GM18868 (cell line): ENCODE data around the gene FASLG.

Source experiments
- ATAC-seq: cut with Tn5 transposase; IDR thresholded peaks from one replicate; pipeline ENCODE4 v1.9.1; 2021; ENCODE audit warnings: mild to moderate bottlenecking, moderate library complexity; ENCODE audit not compliant: unreplicated experiment

The FASLG gene

DNA sequence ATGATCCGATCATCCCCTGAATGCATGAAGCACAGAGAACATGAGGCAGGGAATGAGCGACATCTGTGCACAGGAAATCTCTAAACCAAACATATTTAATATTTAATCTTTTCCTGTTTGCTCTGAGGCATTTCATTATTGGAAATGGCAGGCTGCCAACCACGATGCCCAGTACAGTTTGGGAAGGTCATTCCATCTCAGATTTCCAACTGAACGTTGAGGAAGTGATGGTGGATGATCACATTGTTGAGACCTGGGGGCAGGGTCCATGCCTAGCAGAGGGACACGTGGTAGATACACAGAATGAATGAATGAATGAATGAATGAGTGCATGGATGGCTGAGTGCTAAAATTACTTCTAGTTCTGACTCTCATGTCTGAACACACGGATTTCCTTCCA is 15.9 kb upstream of the FASLG start:
- ATAC-seq: no peak

DNA sequence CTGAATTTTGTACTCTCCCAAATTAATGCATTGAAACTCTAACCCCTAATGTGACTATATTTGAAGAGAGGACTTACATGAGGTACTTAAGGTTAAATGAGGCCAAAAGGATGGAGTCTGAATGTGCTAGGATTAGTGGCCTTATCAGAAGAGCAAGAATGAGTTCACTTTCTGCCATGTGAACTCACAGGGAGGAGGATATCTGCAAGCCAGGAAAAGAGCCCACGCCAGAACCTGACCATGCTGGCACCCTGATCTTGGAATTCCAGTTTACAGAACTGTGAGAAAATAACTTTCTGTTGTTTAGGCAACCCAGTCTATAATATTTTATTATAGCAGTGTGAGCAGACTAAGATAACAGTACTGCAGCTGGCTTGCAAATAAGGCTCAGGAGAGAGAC is 12.2 kb upstream of the FASLG start:
- no peak for ATAC-seq

DNA sequence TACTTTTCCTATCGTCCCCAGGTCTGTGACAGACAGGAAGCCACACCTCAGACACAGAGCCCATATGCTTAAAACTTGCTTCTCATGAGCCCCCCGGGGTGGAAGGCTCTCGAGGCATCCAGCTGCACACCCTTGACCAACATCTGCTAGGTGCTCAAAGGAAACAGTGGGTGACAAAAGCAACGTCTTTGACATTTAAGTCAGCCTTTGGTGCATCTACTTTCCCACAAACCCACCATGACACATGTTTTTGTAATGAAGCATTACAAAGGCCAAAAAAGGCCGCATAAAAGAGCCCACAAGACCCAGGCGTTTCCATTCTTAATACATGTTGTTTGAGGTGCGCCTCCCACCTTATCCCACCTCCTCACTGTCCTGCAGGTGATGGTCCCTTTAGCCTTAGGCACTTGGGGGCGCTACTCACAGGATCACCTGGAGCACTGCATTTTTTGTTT is 11.8 kb upstream of the FASLG start:
- ATAC-seq: no peak

DNA sequence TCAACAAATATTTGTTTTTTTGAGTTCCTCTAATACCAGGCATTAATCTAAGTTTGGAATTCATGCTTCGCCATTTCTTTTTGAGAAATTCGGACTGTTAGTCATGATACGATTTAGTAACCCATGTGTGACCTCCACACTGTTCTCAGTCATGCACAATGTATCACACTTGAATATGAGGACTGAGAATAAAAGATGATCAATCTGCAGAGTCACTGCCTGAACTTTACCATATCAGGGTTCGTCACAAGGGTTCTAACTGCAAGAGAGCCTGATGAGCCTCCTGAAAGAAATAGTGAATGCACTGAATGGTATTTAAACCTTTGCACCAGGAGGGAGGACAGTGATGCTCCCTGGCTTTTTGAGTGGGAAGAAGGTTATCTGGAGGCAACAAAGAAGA is 10.9 kb upstream of the FASLG start:
- no peak for ATAC-seq

DNA sequence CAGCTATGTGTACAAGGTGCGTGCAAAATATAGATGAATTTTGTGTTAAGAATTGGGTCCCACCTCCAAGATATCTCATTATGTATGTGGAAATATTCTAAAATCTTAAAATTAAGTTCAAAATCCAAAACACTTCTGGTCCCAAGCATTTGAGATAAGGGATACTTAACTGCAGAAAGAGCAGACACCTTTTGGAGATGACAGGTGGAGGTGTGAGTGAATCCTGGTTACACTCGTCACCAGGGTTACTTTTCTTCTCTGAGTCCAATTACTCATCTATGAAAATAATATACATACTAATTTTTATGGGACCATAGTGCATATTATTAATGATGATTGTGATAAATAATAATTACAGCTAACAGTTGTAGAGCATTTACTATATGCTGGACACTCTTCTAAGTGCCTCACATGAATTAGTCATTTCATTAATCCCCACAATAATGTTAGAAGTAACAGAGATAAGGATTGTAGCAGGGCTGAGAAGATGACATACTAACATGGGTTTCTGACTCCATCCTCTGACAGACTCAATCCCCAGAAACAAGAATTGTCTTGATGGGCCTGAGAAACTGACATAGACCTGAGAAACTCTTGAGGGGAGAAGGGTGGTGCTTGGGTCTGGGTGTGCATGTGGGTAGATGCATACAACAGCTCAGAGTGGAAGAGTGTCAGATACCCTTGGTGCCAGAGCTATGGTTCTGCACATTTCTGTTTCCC is 8.3 kb upstream of the FASLG start:
- no peak for ATAC-seq

DNA sequence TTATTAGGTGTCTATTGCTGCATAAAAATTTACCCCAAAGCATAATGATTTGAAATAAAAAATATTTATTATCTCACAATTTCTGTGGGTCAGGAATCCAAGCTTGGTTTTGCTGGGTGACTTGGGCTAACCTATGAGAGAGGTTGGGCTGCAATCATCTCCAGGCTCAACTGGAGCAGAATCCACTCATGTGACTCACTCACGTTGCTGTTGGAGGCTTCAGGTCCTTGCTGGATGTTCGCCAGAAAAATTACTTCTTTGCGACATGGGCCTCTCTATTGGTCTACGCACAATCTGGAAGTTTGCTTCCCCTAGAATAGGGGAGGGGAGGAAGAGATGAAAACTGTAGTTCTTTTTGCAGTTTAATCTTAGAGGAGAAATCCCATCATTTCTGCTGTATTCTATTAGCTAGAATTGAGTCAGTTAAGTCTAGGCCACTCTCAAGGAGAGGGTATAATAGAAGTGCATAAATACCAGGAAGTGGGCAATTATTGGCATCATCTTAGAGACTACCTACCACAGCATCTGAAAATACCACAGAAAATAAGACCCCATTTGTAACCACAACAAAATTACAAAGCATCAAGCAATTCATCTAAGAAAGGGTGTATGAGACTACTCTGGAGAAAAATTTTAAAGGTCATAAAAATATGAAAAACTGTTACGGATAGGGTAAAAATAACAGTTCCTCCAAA is 5.7 kb upstream of the FASLG start:
- ATAC-seq: no peak

DNA sequence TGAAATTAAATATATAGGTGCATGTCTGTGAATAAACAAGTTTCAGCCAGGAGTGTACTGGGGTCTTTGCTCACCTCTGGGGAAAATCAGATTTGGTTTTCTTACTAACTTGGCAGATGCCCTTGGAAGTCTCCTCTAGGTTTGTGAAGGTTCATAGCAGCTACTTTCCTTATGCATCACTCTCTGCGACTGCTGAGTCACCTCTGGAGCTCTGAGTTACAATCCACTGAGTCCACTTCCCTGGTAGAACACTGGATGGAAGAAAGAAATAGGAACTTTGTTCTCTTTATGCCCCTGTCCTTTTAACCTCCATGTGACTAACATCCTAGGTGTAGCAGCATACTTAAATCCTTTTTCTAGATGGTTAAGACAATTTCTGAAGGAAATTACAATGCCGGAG is 4.4 kb upstream of the FASLG start:
- ATAC-seq: no peak

DNA sequence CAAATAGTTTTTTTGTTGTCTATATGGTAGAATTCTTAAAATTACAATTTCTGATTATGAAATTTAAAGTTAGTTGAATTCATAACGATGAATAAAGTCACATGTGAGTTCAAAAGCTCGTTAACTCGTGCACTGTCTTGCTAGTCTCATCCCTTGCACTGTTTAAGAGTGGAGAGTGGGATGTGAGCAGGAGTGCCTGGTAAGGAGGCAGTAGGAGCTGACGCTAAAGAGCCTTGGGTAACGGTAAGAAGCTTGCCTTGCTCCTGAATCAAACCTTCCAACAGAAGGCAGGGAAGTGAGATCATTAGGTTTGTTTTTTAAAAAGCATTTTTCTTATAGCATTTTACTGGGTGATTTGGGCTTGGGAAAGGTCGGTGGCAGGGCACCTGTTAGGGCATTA is 2.3 kb upstream of the FASLG start:
- ATAC-seq: no peak

DNA sequence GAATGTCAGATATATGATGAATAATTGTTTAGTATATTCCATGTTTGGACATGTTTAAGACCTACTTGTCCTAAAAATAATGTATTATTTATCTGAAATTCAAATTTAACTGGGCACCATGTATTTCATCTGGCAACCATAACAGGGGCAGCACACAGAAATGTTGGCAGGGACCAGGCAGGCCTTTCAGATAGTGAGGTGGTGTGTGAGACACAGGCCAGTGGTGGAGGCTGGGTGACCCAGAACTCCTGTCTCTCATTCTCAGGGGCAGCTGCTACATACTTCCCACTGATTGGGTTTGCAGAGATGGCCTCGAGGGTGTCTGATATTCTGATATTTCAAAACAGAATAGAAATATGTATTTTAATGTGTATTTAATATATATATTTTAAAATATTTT is 1.3 kb upstream of the FASLG start:
- ATAC-seq: no peak

DNA sequence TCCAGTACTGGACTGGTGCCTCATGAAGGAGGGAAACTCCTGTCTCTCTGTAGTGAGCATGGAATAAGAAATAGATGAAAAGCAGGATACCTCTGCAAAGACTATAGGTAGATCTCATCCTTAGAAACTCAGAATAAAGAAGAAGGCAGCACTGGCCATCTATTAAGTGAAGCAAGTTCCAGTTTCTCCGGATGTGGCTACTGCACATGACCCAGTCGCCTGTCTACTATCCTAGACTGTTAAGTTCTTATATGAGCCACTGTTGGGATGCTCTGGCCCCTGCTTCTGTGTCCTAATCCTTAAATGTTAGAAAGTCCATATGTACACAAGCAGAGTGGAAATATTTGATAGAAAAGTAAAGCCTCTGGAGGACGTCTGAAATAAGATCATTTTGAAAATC is 2.2 kb downstream of the FASLG start:
- no peak for ATAC-seq

DNA sequence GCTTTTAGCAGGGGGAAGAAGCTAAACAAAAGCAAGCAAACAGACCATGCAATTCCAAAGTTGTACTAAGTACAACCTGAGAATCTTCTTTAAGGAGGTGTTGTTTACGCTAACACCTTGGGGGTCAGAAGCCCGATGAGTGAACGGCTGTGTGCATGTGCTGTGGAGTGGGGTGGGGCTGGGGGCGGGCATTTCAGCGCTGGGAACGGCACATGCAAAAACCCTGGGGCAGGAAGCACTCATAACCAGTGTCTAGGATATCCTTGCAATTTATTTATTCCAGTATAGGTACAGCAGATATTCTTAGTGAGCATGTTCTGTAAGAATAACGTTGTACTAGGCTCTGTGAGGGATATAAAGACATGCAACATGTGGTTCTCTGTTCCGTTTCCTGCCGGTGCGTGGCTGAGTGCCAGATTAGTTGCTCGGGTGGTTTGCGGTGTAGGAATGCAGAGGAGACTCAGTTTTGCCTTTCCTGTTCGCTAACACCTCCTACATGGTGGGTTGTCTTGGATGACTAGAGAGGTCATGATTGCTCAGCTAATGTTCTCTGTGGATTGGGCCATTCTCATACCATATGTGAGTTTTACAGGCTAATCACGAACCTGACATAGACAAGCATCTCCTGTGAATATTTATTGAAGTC is 3.7 kb downstream of the FASLG start:
- ATAC-seq: peak; percentile 72

DNA sequence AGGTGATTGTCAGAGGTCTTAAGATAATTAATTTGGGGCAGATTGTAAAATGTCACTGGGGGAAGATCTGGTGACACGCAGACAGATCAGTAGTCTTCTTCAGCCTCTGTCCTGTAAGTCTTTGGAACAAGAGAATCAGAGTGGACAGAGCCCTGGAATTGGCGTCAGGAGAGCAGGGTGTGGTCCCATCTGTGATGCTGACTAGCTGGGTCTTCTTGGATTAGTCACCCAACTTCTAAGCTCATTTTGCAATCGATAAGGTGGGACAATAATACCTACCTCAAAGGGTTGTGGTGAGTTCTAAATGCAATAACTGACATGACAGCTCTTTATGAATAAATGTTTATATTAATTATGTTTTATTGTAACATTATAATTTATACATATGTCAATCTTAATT is 4.8 kb downstream of the FASLG start:
- ATAC-seq: no peak

DNA sequence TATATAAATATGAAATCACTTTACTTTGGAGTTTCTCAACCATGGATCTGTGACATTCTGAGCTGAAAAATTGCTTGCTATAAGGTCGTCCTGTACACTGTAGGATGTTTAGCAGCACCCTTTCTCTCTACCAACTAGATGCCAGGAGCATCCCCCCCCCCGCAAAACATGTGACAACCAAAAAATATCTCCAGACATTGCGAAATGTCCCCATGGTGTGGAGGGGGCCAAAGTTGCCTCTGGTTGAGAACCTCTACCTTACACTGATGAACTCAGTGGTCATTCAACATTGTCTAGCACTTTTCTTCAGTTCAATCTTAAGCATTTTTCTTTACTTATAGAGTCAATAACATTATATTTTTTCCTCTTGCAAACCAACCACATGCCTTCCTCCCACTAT is 9.2 kb downstream of the FASLG start:
- no peak for ATAC-seq

DNA sequence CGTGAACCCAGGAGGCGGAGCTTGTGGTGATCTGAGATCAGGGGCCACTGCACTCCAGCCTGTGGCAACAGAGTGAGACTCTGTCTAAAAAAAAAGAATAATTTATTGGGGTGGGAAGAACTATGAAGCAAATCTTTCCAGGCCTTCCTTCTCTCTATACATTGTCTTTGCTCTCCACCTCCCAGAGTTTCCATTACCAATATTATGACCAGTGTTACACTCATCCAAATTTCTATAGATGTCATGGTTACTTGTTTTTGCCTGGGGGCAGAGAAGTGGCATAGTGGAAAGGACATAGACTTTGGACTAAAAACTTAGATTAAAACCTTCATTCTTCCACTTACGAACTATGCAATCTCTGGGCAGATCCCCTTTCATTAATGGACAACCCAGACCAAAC is 10.1 kb downstream of the FASLG start:
- ATAC-seq: no peak

DNA sequence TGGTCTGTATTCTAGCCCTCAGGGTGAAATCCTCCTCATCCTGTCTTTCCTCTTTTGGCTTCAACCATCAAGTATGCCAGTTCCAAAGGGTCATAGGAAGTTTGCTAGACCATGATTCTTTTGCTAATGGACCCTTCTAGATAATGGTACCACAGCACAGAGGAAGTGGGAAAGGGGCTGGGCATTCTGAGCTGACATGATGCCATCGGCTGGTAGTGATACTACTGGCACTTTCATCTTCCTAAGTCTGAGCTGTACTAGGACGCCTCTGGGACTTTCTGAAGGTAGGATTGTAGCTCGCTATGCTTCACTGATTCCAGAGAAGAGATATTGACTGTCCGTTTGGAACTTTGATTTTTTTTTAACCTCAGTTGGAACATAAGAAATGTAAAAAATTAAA is 11.4 kb downstream of the FASLG start:
- no peak for ATAC-seq

DNA sequence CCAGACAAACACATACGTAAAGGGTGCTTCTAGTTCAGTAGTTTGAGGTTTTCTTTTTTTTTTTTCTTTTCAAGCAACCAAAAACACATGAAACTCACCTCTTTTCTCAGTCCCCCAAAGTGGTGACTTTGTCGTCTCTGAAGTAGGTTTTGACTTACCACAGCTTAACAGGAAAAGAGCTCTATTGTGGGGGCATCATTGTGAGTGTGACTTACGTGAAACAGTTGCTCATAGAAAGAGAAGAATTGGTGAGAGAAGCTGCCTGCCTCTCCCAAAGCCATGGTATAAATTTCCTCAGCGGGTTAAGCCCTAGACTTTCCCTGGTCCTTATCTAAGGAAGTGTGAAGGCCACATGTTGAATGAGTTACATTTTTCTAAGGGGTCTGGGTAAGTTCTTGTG is 11.9 kb downstream of the FASLG start:
- no peak for ATAC-seq

DNA sequence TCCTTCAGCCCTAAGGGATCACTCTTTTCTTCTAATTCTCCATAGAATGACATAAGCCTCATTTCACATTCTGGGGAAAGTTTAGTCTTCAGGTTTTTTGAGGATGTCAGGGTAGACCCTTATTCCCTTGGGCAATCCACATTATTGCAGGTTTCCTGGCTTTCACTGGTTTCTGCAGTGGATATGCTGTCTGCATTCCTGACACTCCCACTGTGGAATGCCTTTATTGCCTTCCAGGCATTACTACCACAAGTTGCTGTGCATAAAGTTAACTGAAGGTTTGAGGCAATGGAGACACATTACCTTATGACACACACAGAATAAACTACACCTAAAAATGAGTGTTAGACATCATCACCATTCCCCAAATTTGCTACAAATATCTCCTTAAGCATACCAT is 12.7 kb downstream of the FASLG start:
- ATAC-seq: no peak

DNA sequence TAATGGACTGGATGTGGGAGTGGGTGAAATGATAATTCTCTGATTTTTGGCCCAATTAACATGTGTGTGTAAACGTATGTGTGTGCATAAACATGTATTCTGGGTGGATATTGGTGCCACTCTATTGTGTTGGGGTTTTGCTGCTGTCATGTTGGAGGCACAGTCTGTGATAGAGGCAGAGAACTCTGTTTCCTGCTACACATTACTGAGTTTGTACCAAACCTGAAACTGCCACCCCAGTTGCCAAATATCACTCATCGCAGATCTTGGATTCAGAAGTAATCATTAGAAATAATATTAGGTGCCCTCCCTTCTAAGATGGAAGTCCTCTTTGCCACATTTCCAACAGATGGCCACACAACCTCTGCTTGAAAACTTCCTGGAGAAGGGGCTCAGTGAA is 13.8 kb downstream of the FASLG start:
- ATAC-seq: no peak

DNA sequence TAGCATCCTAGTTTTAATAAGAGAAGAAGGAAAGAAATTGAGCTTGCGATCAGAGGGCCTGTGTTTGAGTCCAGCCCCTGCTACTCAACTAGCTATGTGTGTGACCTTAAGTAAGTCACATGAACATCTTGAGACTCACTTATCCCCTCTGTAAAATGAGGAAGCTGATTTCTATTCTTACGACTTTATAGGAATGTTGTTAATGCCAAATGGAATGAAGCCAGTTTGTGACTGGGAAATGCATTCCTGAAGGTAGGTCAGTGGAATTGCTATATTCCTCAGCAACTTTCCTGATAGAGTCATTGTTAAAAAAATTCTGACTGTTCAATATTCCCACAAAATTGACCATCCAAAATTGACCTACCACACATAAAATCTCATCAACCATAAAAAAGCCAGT is 14.9 kb downstream of the FASLG start:
- no peak for ATAC-seq

DNA sequence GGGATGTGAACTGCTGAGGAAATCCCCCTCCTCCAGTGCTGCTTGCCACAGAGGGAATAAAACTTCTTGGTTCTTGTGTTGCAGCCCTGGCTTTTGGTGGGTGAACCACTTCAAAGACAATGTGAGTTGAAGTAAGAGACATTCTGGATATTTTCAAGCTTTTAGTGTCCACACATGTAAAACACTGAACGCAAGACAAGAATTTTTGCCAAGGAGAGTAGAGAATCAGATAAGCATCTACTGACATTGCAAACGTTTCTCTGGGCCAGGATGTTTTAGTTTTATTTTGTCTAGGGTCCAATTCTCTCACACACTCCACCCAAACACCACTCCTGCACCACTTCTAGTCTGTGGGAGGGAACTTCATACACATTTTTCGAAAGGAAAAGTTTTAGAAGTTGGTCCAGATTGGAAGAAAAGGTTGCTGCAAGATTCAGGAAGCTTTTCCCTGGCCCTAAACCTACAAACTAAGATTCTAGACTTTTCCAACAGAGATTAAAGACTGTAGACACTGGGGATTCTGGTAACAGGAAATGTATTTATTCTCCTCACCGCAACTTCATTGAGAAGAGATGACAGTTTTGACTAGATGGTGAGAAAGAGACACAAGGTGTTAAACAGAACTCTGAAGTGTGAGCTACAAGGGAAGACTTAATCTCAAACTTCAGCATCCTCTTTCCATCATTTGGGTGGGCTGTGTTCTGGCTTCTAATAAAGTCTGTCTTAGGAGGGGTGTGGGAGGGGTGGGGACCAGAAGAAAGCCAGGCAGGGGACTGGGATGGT is 16.1 kb downstream of the FASLG start:
- ATAC-seq: no peak

DNA sequence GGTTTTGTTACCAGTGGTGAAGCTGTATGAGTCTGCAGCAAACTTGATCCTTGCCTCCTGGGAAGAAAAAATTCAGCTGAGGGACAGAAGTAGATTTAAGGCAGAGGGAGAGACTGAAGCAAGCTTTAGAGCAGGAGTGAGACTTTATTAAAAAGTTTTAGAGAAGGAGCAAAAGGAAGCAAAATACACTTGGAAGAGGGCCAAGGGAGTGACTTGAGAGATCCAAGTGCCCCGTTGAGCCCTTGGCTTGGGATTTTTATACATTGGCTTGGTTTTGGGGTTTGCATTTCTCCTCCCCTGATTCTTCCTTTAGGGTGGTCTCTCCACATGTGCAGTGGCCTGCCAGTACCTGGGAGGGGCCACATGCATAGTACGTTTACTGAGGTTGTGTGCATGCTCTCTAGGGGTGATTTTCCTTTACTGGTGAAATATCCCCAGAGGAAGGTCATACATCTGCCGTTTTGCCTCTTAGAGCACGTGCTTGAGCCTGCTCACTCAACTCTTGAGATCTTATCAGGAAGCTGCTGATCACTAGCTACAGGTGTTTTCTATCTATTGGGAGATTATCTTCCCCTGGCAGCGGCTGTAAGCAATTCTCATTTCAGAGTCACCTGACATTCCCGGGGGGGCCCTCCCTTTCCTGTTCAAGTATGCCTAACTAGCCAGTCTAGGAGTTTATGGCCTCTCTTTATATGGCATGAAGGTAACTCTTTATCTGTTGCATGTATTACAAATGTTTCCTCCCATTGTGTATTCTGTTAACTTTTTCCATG is 20.3 kb downstream of the FASLG start:
- ATAC-seq: no peak
